Measurements from ENCODE around the gene GAA.

Gene GAA

GRCh38 chr17:80116276-80116920 lies 15.0 kb downstream of the GAA start:
- H3K4me3 Mint-ChIP-seq = no peak overlapping the region
- no peak for ATAC-seq

GRCh38 chr17:80116921-80117380 lies 15.6 kb downstream of the GAA start:
- H3K36me3 Mint-ChIP-seq = peaks cover 14% of the 10 kb centered on the region
- H3K27me3 Mint-ChIP-seq = no peaks in the 10 kb centered on the region
- H3K4me1 Mint-ChIP-seq = peaks cover 13% of the 10 kb centered on the region
- no peak for ATAC-seq
- no peak overlapping the region for H3K4me3 Mint-ChIP-seq
- H3K27ac Mint-ChIP-seq = no peak overlapping the region
- peaks cover 10% of the 10 kb centered on the region for H3K9me3 Mint-ChIP-seq

More at GRCh38 chr17:80116276-80116920, 15.0 kb downstream of the GAA start:
- Mint-ChIP-seq H3K27ac (no peak overlapping the region), H3K4me1 (peaks cover 15% of the 10 kb centered on the region), H3K9me3 (peaks cover 10% of the 10 kb centered on the region), H3K27me3 (peaks cover 2% of the 10 kb centered on the region), H3K36me3 (peaks cover 14% of the 10 kb centered on the region)

GRCh38 chr17:80117491-80118401 lies 16.4 kb downstream of the GAA start:
- H3K4me1 Mint-ChIP-seq = peaks cover 7% of the 10 kb centered on the region
- ATAC-seq = peak; percentile 34
- no peak overlapping the region for H3K27ac Mint-ChIP-seq
- peaks cover 10% of the 10 kb centered on the region for H3K9me3 Mint-ChIP-seq
- no peaks in the 10 kb centered on the region for H3K27me3 Mint-ChIP-seq
- no peak overlapping the region for H3K4me3 Mint-ChIP-seq
- peaks cover 14% of the 10 kb centered on the region for H3K36me3 Mint-ChIP-seq

GRCh38 chr17:80118601-80119270 lies 17.4 kb downstream of the GAA start:
- no peaks in the 10 kb centered on the region for H3K4me1 Mint-ChIP-seq
- H3K27me3 Mint-ChIP-seq = no peaks in the 10 kb centered on the region
- H3K4me3 Mint-ChIP-seq = no peak overlapping the region
- no peak for ATAC-seq
- H3K9me3 Mint-ChIP-seq = peaks cover 10% of the 10 kb centered on the region
- H3K36me3 Mint-ChIP-seq = peaks cover 14% of the 10 kb centered on the region
- no peak overlapping the region for H3K27ac Mint-ChIP-seq

- peaks cover 14% of the 10 kb centered on the region for H3K36me3 Mint-ChIP-seq
- no peak for ATAC-seq
- H3K4me1 Mint-ChIP-seq = no peaks in the 10 kb centered on the region
- no peak overlapping the region for H3K4me3 Mint-ChIP-seq
- H3K9me3 Mint-ChIP-seq = peaks cover 10% of the 10 kb centered on the region
- H3K27ac Mint-ChIP-seq = no peak overlapping the region
- H3K27me3 Mint-ChIP-seq = peaks cover 4% of the 10 kb centered on the region
Measured at GRCh38 chr17:80119271-80119791, 17.9 kb downstream of the GAA start.

GRCh38 chr17:80119839-80120238 lies 18.5 kb downstream of the GAA start:
- Mint-ChIP-seq H3K4me1 (no peaks in the 10 kb centered on the region), H3K27ac (no peak overlapping the region), H3K4me3 (no peak overlapping the region), H3K9me3 (peaks cover 9% of the 10 kb centered on the region), H3K36me3 (peaks cover 10% of the 10 kb centered on the region), H3K27me3 (peaks cover 9% of the 10 kb centered on the region)
- no peak for ATAC-seq

GRCh38 chr17:80122026-80122575 lies 20.7 kb downstream of the GAA start:
- Mint-ChIP-seq H3K4me3 (no peak overlapping the region), H3K27ac (no peak overlapping the region), H3K27me3 (peaks cover 9% of the 10 kb centered on the region), H3K36me3 (no peaks in the 10 kb centered on the region), H3K4me1 (no peaks in the 10 kb centered on the region), H3K9me3 (no peaks in the 10 kb centered on the region)
- ATAC-seq = no peak

- no peak overlapping the region for H3K4me3 Mint-ChIP-seq
- no peak overlapping the region for H3K27ac Mint-ChIP-seq
Measured at GRCh38 chr17:80122926-80123505, 21.6 kb downstream of the GAA start.

GRCh38 chr17:80123791-80124190 lies 22.4 kb downstream of the GAA start:
- no peak for ATAC-seq
- H3K9me3 Mint-ChIP-seq = no peaks in the 10 kb centered on the region
- no peak overlapping the region for H3K27ac Mint-ChIP-seq
- no peak overlapping the region for H3K4me3 Mint-ChIP-seq
- H3K36me3 Mint-ChIP-seq = no peaks in the 10 kb centered on the region
- H3K4me1 Mint-ChIP-seq = no peaks in the 10 kb centered on the region
- H3K27me3 Mint-ChIP-seq = peaks cover 9% of the 10 kb centered on the region

More at GRCh38 chr17:80122926-80123505, 21.6 kb downstream of the GAA start:
- no peak for ATAC-seq
- Mint-ChIP-seq H3K9me3 (no peaks in the 10 kb centered on the region), H3K4me1 (no peaks in the 10 kb centered on the region), H3K27me3 (peaks cover 9% of the 10 kb centered on the region), H3K36me3 (no peaks in the 10 kb centered on the region)

- Mint-ChIP-seq H3K27ac (no peak overlapping the region), H3K9me3 (no peaks in the 10 kb centered on the region), H3K4me3 (no peak overlapping the region), H3K36me3 (no peaks in the 10 kb centered on the region), H3K27me3 (peaks cover 9% of the 10 kb centered on the region), H3K4me1 (no peaks in the 10 kb centered on the region)
- ATAC-seq = no peak
Measured at GRCh38 chr17:80124351-80124981, 23.1 kb downstream of the GAA start.

GRCh38 chr17:80125656-80126448 lies 24.5 kb downstream of the GAA start:
- no peak overlapping the region for H3K4me3 Mint-ChIP-seq
- H3K27ac Mint-ChIP-seq = no peak overlapping the region
- no peaks in the 10 kb centered on the region for H3K36me3 Mint-ChIP-seq
- H3K4me1 Mint-ChIP-seq = no peaks in the 10 kb centered on the region
- no peak for ATAC-seq
- H3K27me3 Mint-ChIP-seq = peaks cover 9% of the 10 kb centered on the region
- H3K9me3 Mint-ChIP-seq = no peaks in the 10 kb centered on the region

GRCh38 chr17:80126449-80126715 lies 25.0 kb downstream of the GAA start:
- Mint-ChIP-seq H3K4me3 (no peak overlapping the region), H3K36me3 (no peaks in the 10 kb centered on the region), H3K27me3 (peaks cover 9% of the 10 kb centered on the region), H3K27ac (no peak overlapping the region), H3K4me1 (no peaks in the 10 kb centered on the region), H3K9me3 (no peaks in the 10 kb centered on the region)
- ATAC-seq = no peak

GRCh38 chr17:80129006-80129565 lies 27.7 kb downstream of the GAA start:
- Mint-ChIP-seq H3K27me3 (peaks cover 7% of the 10 kb centered on the region), H3K36me3 (peaks cover 18% of the 10 kb centered on the region), H3K4me3 (no peak overlapping the region), H3K9me3 (no peaks in the 10 kb centered on the region), H3K4me1 (no peaks in the 10 kb centered on the region), H3K27ac (no peak overlapping the region)
- no peak for ATAC-seq

- Mint-ChIP-seq H3K36me3 (peaks cover 37% of the 10 kb centered on the region), H3K4me1 (no peaks in the 10 kb centered on the region), H3K4me3 (no peak overlapping the region), H3K9me3 (no peaks in the 10 kb centered on the region), H3K27ac (no peak overlapping the region), H3K27me3 (no peaks in the 10 kb centered on the region)
- no peak for ATAC-seq
Measured at GRCh38 chr17:80130992-80131391, 29.6 kb downstream of the GAA start.

Data from stimulated activated memory B cell treated with anti-CD40 and anti-IgM and Interleukin-4, amounts not matched to agents 10 μg/mL and 1 μg/mL and 100 μg/mL, for 72 hours (primary cell).